GM23248 (cell line): Measurements from ENCODE around the gene SEC24D.

ENCODE experiments used
- EZH2 ChIP-seq: fragments of 200-600 bp; sonication (generic); IDR thresholded peaks from 2 replicates; pipeline ENCODE4 v1.6.1; 2018; ENCODE audit warnings: antibody characterized with exemption, mild to moderate bottlenecking; ENCODE audit not compliant: insufficient read depth, poor library complexity, severe bottlenecking
- EZH2phosphoT487 ChIP-seq: fragments of 200-600 bp; sonication (generic); IDR thresholded peaks from 2 replicates; pipeline ENCODE4 v1.6.1; 2018; ENCODE audit warnings: antibody characterized with exemption, moderate library complexity, mild to moderate bottlenecking, low read depth; ENCODE audit not compliant: insufficient read depth

- no peak for TF ChIP-seq EZH2
- TF ChIP-seq EZH2phosphoT487: no peak
Observed at GRCh38 chr4:118732591-118733330, 103.2 kb downstream of the SEC24D start.
